Activated naive CD8-positive, alpha-beta T cell treated with anti-CD3 and anti-CD28 coated beads, Interleukin-2, amount 50 U/mL, for 24 hours (primary cell): ENCODE results near the gene PIP5K1B.
A peak's percentile ranks its signal among the peaks of the same experiment; 100 is the strongest.
"Not testable (repeated sequence)": the region's sequence is repeated elsewhere in the genome, so short reads cannot be mapped to it uniquely, and the experiment has no call there.

ENCODE experiments used
- ATAC-seq: fragments of 150-1000 bp; cut with Tn5 transposase; one replicate; pipeline ENCODE4 v1.10.0; 2021
- DNase-seq: peaks from one replicate; pipeline ENCODE4 v3.0.0; 2021
- H3K27ac Mint-ChIP-seq: one replicate; pipeline ENCODE4 v1.8.0; 2021; ENCODE audit warnings: mild to moderate bottlenecking, mixed read lengths
- H3K27me3 Mint-ChIP-seq: one replicate; pipeline ENCODE4 v1.8.0; 2021; ENCODE audit warnings: mixed read lengths
- H3K36me3 Mint-ChIP-seq: one replicate; pipeline ENCODE4 v1.8.0; 2021; ENCODE audit warnings: low read depth, mixed read lengths
- H3K4me1 Mint-ChIP-seq: one replicate; pipeline ENCODE4 v1.8.0; 2021; ENCODE audit warnings: mixed read lengths
- H3K4me3 Mint-ChIP-seq: one replicate; pipeline ENCODE4 v1.8.0; 2021; ENCODE audit warnings: mild to moderate bottlenecking, moderate library complexity, mixed read lengths
- H3K9me3 Mint-ChIP-seq: one replicate; pipeline ENCODE4 v1.8.0; 2021; ENCODE audit warnings: mixed read lengths

PIP5K1B gene

GRCh38 chr9:68699625-68700024 is 5.4 kb upstream of the PIP5K1B start:
- H3K4me3 Mint-ChIP-seq, H3K4me1 Mint-ChIP-seq, H3K27ac Mint-ChIP-seq, DNase-seq, H3K36me3 Mint-ChIP-seq, ATAC-seq, H3K9me3 Mint-ChIP-seq: not testable (repeated sequence)
- H3K27me3 Mint-ChIP-seq: peaks cover 74% of the 10 kb centered on the region

- ATAC-seq: no peak
- H3K4me1 Mint-ChIP-seq: peaks cover 21% of the 10 kb centered on the region
- DNase-seq: no peak
These were observed 2.5 kb upstream of the PIP5K1B start for GRCh38 chr9:68702493-68702892.

GRCh38 chr9:68703672-68704071 is 1.4 kb upstream of the PIP5K1B start:
- ATAC-seq: no peak
- Mint-ChIP-seq H3K9me3 (no peaks in the 10 kb centered on the region), H3K4me3 (no peak overlapping the region)

More at GRCh38 chr9:68702493-68702892, 2.5 kb upstream of the PIP5K1B start:
- H3K9me3 Mint-ChIP-seq: no peaks in the 10 kb centered on the region
- H3K36me3 Mint-ChIP-seq: no peaks in the 10 kb centered on the region
- H3K27me3 Mint-ChIP-seq: peaks cover 76% of the 10 kb centered on the region
- no peak overlapping the region for H3K27ac Mint-ChIP-seq
- H3K4me3 Mint-ChIP-seq: no peak overlapping the region

GRCh38 chr9:68704498-68704813 is 584 bp upstream of the PIP5K1B start:
- H3K36me3 Mint-ChIP-seq: no peaks in the 10 kb centered on the region
- no peaks in the 10 kb centered on the region for H3K9me3 Mint-ChIP-seq
- ATAC-seq (no peak), DNase-seq (no peak)
- peaks cover 73% of the 10 kb centered on the region for H3K27me3 Mint-ChIP-seq
- H3K4me1 Mint-ChIP-seq: peaks cover 22% of the 10 kb centered on the region
- H3K4me3 Mint-ChIP-seq: peak overlapping the region; percentile 60
- H3K27ac Mint-ChIP-seq: no peak overlapping the region

More at GRCh38 chr9:68703672-68704071, 1.4 kb upstream of the PIP5K1B start:
- no peak for DNase-seq
- Mint-ChIP-seq H3K27ac (no peak overlapping the region), H3K36me3 (no peaks in the 10 kb centered on the region), H3K4me1 (peaks cover 21% of the 10 kb centered on the region), H3K27me3 (peaks cover 73% of the 10 kb centered on the region)

- DNase-seq (peak; percentile 8), ATAC-seq (peak; percentile 19)
- H3K27ac Mint-ChIP-seq: peak overlapping the region; percentile 24
- H3K4me3 Mint-ChIP-seq: peak overlapping the region; percentile 80
- no peaks in the 10 kb centered on the region for H3K9me3 Mint-ChIP-seq
- H3K4me1 Mint-ChIP-seq: peaks cover 22% of the 10 kb centered on the region
- no peaks in the 10 kb centered on the region for H3K36me3 Mint-ChIP-seq
- peaks cover 74% of the 10 kb centered on the region for H3K27me3 Mint-ChIP-seq
These were observed 707 bp downstream of the PIP5K1B start for GRCh38 chr9:68705531-68706362.

- peaks cover 74% of the 10 kb centered on the region for H3K27me3 Mint-ChIP-seq
- H3K9me3 Mint-ChIP-seq: no peaks in the 10 kb centered on the region
These were observed 1.5 kb downstream of the PIP5K1B start for GRCh38 chr9:68706363-68707201.

GRCh38 chr9:68707801-68708488 is 2.9 kb downstream of the PIP5K1B start:
- Mint-ChIP-seq H3K4me3 (no peak overlapping the region), H3K4me1 (peaks cover 22% of the 10 kb centered on the region), H3K36me3 (no peaks in the 10 kb centered on the region), H3K9me3 (no peaks in the 10 kb centered on the region), H3K27me3 (peaks cover 73% of the 10 kb centered on the region), H3K27ac (no peak overlapping the region)
- no peak for DNase-seq
- no peak for ATAC-seq

More at GRCh38 chr9:68706363-68707201, 1.5 kb downstream of the PIP5K1B start:
- H3K4me3 Mint-ChIP-seq: peak overlapping the region; percentile 80
- peaks cover 22% of the 10 kb centered on the region for H3K4me1 Mint-ChIP-seq
- peak; percentile 15 for ATAC-seq
- no peaks in the 10 kb centered on the region for H3K36me3 Mint-ChIP-seq
- peak overlapping the region; percentile 24 for H3K27ac Mint-ChIP-seq
- DNase-seq: no peak

GRCh38 chr9:68708513-68708912 is 3.5 kb downstream of the PIP5K1B start:
- no peak for ATAC-seq
- Mint-ChIP-seq H3K36me3 (no peaks in the 10 kb centered on the region), H3K27me3 (peaks cover 68% of the 10 kb centered on the region), H3K9me3 (no peaks in the 10 kb centered on the region), H3K27ac (no peak overlapping the region), H3K4me3 (no peak overlapping the region), H3K4me1 (peaks cover 22% of the 10 kb centered on the region)
- DNase-seq: no peak

GRCh38 chr9:68709291-68710110 is 4.5 kb downstream of the PIP5K1B start:
- Mint-ChIP-seq H3K4me1 (peaks cover 18% of the 10 kb centered on the region), H3K9me3 (no peaks in the 10 kb centered on the region), H3K27me3 (peaks cover 63% of the 10 kb centered on the region), H3K36me3 (no peaks in the 10 kb centered on the region), H3K4me3 (no peak overlapping the region), H3K27ac (no peak overlapping the region)
- ATAC-seq (no peak), DNase-seq (no peak)

GRCh38 chr9:68710111-68710471 is 5.1 kb downstream of the PIP5K1B start:
- no peaks in the 10 kb centered on the region for H3K36me3 Mint-ChIP-seq
- DNase-seq: no peak
- H3K9me3 Mint-ChIP-seq: no peaks in the 10 kb centered on the region
- no peak for ATAC-seq
- no peak overlapping the region for H3K27ac Mint-ChIP-seq
- no peak overlapping the region for H3K4me3 Mint-ChIP-seq
- peaks cover 62% of the 10 kb centered on the region for H3K27me3 Mint-ChIP-seq
- peaks cover 17% of the 10 kb centered on the region for H3K4me1 Mint-ChIP-seq

GRCh38 chr9:68711281-68711680 is 6.2 kb downstream of the PIP5K1B start:
- no peak overlapping the region for H3K27ac Mint-ChIP-seq
- H3K9me3 Mint-ChIP-seq: no peaks in the 10 kb centered on the region
- DNase-seq: no peak
- no peak for ATAC-seq
- H3K36me3 Mint-ChIP-seq: no peaks in the 10 kb centered on the region
- no peak overlapping the region for H3K4me3 Mint-ChIP-seq
- H3K27me3 Mint-ChIP-seq: peaks cover 57% of the 10 kb centered on the region
- peaks cover 11% of the 10 kb centered on the region for H3K4me1 Mint-ChIP-seq

GRCh38 chr9:68711932-68712331 is 6.9 kb downstream of the PIP5K1B start:
- Mint-ChIP-seq H3K4me1 (peaks cover 6% of the 10 kb centered on the region), H3K9me3 (no peaks in the 10 kb centered on the region), H3K4me3 (no peak overlapping the region), H3K27ac (no peak overlapping the region), H3K27me3 (peaks cover 52% of the 10 kb centered on the region), H3K36me3 (no peaks in the 10 kb centered on the region)
- ATAC-seq (no peak), DNase-seq (no peak)

GRCh38 chr9:68714416-68715180 is 9.6 kb downstream of the PIP5K1B start:
- DNase-seq (no peak), ATAC-seq (no peak)
- no peak overlapping the region for H3K27ac Mint-ChIP-seq
- H3K36me3 Mint-ChIP-seq: no peaks in the 10 kb centered on the region
- peaks cover 4% of the 10 kb centered on the region for H3K4me1 Mint-ChIP-seq
- no peak overlapping the region for H3K4me3 Mint-ChIP-seq
- H3K27me3 Mint-ChIP-seq: peaks cover 34% of the 10 kb centered on the region
- H3K9me3 Mint-ChIP-seq: no peaks in the 10 kb centered on the region
